HepG2 (cell line): Measurements from ENCODE around the gene SMIM20. TPM values are rescaled to one million over a fixed set of nuclear protein-coding genes. Genes with fewer than 3 reads are reported as not detected.

Source experiments
- ATAC-seq: fragments of 200-7000 bp; cut with Tn5 transposase; 3 replicates; pipeline ENCODE4 v1.9.1; 2020; ENCODE audit warnings: mild to moderate bottlenecking, moderate library complexity
- BruUV-seq: library from RNA; stranded (reverse); fragments of 400-500 nt; replicated peaks from 2 replicates; lab custom pipeline; 2021; lab: Mats Ljungman, UMichigan
- CTCF ChIA-PET: fragments of 300-600 bp; formaldehyde crosslinking; extraction: SDS; loops from one replicate; lab custom pipeline; 2021; ENCODE audit warnings: low total read pairs, inconsistent platforms, low intra/inter-chr PET ratio; lab: Yijun Ruan, JAX
- POLR2A ChIA-PET: fragments of 350-600 bp; sonication (Branson Sonifier 250); formaldehyde crosslinking; loops from one replicate; lab custom pipeline; 2020; ENCODE audit warnings: antibody characterized with exemption, inconsistent platforms; lab: Yijun Ruan, JAX
- DNase-seq: peaks from one replicate; pipeline ENCODE4 v3.0.0-alpha.2; 2015; ENCODE audit warnings: low spot score
- FAIRE-seq: peaks from 3 replicates; lab custom pipeline; 2011; peaks lifted over from hg19 to GRCh38; lab: Jason Lieb, UNC
- H2AFZ ChIP-seq: one replicate; pipeline ENCODE4 v1.6.1; 2011; ENCODE audit warnings: low read length, inconsistent platforms
- H3K27ac ChIP-seq: fragments of 300-600 bp; 3 replicates; pipeline ENCODE4 v1.8.0; 2011; ENCODE audit warnings: mixed run types, mild to moderate bottlenecking, mixed read lengths, low read length, inconsistent platforms; ENCODE audit not compliant: insufficient read depth; ENCODE audit errors: extremely low read length
- H3K27me3 ChIP-seq, 2 experiments: fragments of 200-600 bp in 1 of 2; 2 replicates in 1 of 2; 3 replicates in 1 of 2; pipeline versions ENCODE4 v1.6.0 to v1.8.0; 2011; ENCODE audit warnings: low read length in 2 of 2, mild to moderate bottlenecking in 2 of 2, moderate library complexity in 2 of 2, inconsistent platforms in 1 of 2; ENCODE audit not compliant: insufficient read depth in 2 of 2, control insufficient read depth in 1 of 2
- H3K36me3 ChIP-seq, 2 experiments: fragments of 200-600 bp in 1 of 2; replicated peaks in 1 of 2; 2 replicates in 1 of 2; 3 replicates in 1 of 2; pipeline versions ENCODE4 v1.5.1 to v1.8.0; 2011; ENCODE audit warnings: low read length in 2 of 2, inconsistent platforms in 1 of 2; ENCODE audit not compliant: insufficient read depth in 2 of 2, control insufficient read depth in 1 of 2
- H3K4me1 ChIP-seq: 2 replicates; pipeline ENCODE4 v1.5.1; 2012; ENCODE audit warnings: low read length, inconsistent platforms; ENCODE audit not compliant: insufficient read depth
- H3K4me2 ChIP-seq: 2 replicates; pipeline ENCODE4 v1.6.0; 2011; ENCODE audit warnings: low read depth, low read length, inconsistent platforms
- H3K4me3 ChIP-seq, 3 experiments: fragments of 200-600 bp in 1 of 3; sonication (generic), shearing (Covaris generic) in 1 of 3; replicated peaks in 1 of 3; 2 replicates each; pipeline ENCODE4 v1.5.1; 2011 to 2016; ENCODE audit warnings: low read length in 3 of 3, inconsistent platforms in 2 of 3, low read depth in 2 of 3, mild to moderate bottlenecking in 2 of 3, control low read depth in 1 of 3, mixed read lengths in 1 of 3; ENCODE audit not compliant: insufficient read depth in 1 of 3
- H3K79me2 ChIP-seq: one replicate; pipeline ENCODE4 v1.6.1; 2011; ENCODE audit warnings: low read length, inconsistent platforms; ENCODE audit not compliant: insufficient read depth
- H3K9ac ChIP-seq: 2 replicates; pipeline ENCODE4 v1.6.0; 2011; ENCODE audit warnings: mild to moderate bottlenecking, low read depth, low read length, inconsistent platforms; ENCODE audit not compliant: insufficient read depth
- H3K9me3 ChIP-seq: 2 replicates; pipeline ENCODE4 v1.5.1; 2012; ENCODE audit warnings: mild to moderate bottlenecking, low read length
- H4K20me1 ChIP-seq: 2 replicates; pipeline ENCODE4 v1.6.0; 2011; ENCODE audit warnings: inconsistent platforms, mild to moderate bottlenecking, low read length, moderate library complexity; ENCODE audit not compliant: insufficient read depth
- CCDC6 ChIP-seq: sonication (generic); formaldehyde crosslinking; IDR thresholded peaks from 2 replicates; pipeline ENCODE4 v1.8.1; 2022; ENCODE audit warnings: mild to moderate bottlenecking, missing genetic modification reagents, moderate library complexity
- DDIT3 ChIP-seq: sonication (generic); formaldehyde crosslinking; IDR thresholded peaks from 2 replicates; pipeline ENCODE4 v1.4.0; 2020; ENCODE audit warnings: mild to moderate bottlenecking, missing genetic modification reagents
- MATR3 ChIP-seq: sonication (generic); formaldehyde crosslinking; IDR thresholded peaks from 2 replicates; pipeline ENCODE4 v1.4.0; 2020; ENCODE audit warnings: missing genetic modification reagents
- MAX ChIP-seq: IDR thresholded peaks from 2 replicates; pipeline ENCODE4 v1.6.1; 2012; ENCODE audit warnings: inconsistent platforms
- ZFAT ChIP-seq: sonication (generic); formaldehyde crosslinking; conservative IDR thresholded peaks from 2 replicates; pipeline ENCODE4 v1.8.1; 2023; ENCODE audit warnings: missing genetic modification reagents, inconsistent platforms
- ZNF407 ChIP-seq: sonication (generic); formaldehyde crosslinking; IDR thresholded peaks from one replicate; pipeline ENCODE4 v1.5.1; 2020; ENCODE audit warnings: mild to moderate bottlenecking, missing genetic modification reagents; ENCODE audit errors: not compliant biosample characterization
- ZNF549 ChIP-seq: sonication (generic); formaldehyde crosslinking; IDR thresholded peaks from 2 replicates; pipeline ENCODE4 v1.5.0; 2020; ENCODE audit warnings: missing genetic modification reagents
- ZNF563 ChIP-seq: sonication (generic); formaldehyde crosslinking; IDR thresholded peaks from 2 replicates; pipeline ENCODE4 v1.8.0; 2022; ENCODE audit warnings: mild to moderate bottlenecking, moderate library complexity, missing genetic modification reagents
- ZNF883 ChIP-seq: sonication (generic); formaldehyde crosslinking; IDR thresholded peaks from 2 replicates; pipeline ENCODE4 v1.5.1; 2020; ENCODE audit warnings: mild to moderate bottlenecking, missing genetic modification reagents; ENCODE audit errors: not compliant biosample characterization
- WGBS: methylation state at CpG from one replicate; pipeline ENCODE4 v1.1.6; 2017; ENCODE audit warnings: low lambda C conversion rate; 5-methylcytosine and 5-hydroxymethylcytosine counted together
- in situ Hi-C: cut with HindIII; loops from 2 replicates; pipeline ENCODE4 v1.10.0; 2017; ENCODE audit warnings: low pct_unique_long_range_greater_than_20kb; ENCODE audit not compliant: extremely low pct_ligation_motif_present
- intact Hi-C: fragments of 100-400 bp; cut with micrococcal nuclease; formaldehyde crosslinking; loops from one replicate; pipeline ENCODE4 v1.10.0; 2022; ENCODE audit not compliant: unreplicated experiment
- polyA plus RNA-seq, 8 experiments: library from polyadenylated mRNA; depleted of rRNA in 3 of 8; stranded (reverse) in 7 of 8; unstranded in 1 of 8; fragments of >200 nt; fragmentation: Illumina TruSeq in 4 of 8; extraction: Trizol in 4 of 8; gene quantifications; 2 replicates each; pipeline versions ENCODE4 v1.2.1 to v1.2.3, GENCODE V29; 2011 to 2016; ENCODE audit warnings: low read depth in 4 of 8, missing spikeins in 1 of 8, mixed read lengths in 1 of 8; ENCODE audit not compliant: insufficient read depth in 1 of 8
- total RNA-seq, 5 experiments: library from RNA; depleted of rRNA; stranded (reverse); fragments of >200 nt; fragmentation: Illumina TruSeq; extraction: Trizol; gene quantifications; 2 replicates each; pipeline ENCODE4 v1.2.3, GENCODE V29; 2016; ENCODE audit warnings: low read depth in 1 of 5

The SMIM20 gene
- total and polyA plus RNA-seq, 2 of the 13 experiments (the other 11 are each of a cell fraction or from before 2014, with no cell fraction given): 26.3 to 30.2 TPM

- Histone ChIP-seq H3K9me3 (no peaks in the 10 kb centered on the region), H4K20me1 (no peaks in the 10 kb centered on the region), H3K27me3 (no peaks in the 10 kb centered on the region), H3K36me3 (no peaks in the 10 kb centered on the region), H3K9ac (no peak overlapping the region), H3K4me3 (no peak overlapping the region), H3K79me2 (no peaks in the 10 kb centered on the region), H3K4me2 (no peak overlapping the region), H2AFZ (no peak overlapping the region), H3K4me1 (no peaks in the 10 kb centered on the region), H3K27ac (no peak overlapping the region)
- ATAC-seq (no peak), DNase-seq (no peak)
- intact Hi-C loops: no loop called here
- WGBS: 14% methylated on average over 3 of the region's 3 CpGs
- POLR2A ChIA-PET: no interaction called here
- no TSS peak for BruUV-seq
- TF ChIP-seq ZNF549 (no peak), ZFAT (CRISPR knock-in tag) (no peak), ZNF563 (CRISPR knock-in tag) (no peak), DDIT3 (CRISPR knock-in tag) (no peak), ZNF883 (CRISPR knock-in tag) (no peak), CCDC6 (CRISPR knock-in tag) (no peak), ZNF407 (CRISPR knock-in tag) (no peak), MAX (no peak), MATR3 (CRISPR knock-in tag) (no peak)
- TF ChIP-seq, all 625 proteins: peak for 0
- FAIRE-seq: no peak
- in situ Hi-C loops: no loop called here
- CTCF ChIA-PET: no interaction called here
Measured at GRCh38 chr4:25938787-25939186, 24.8 kb downstream of the SMIM20 start.
